Measurements from ENCODE around the gene FAM219A. TPM values are rescaled to one million over a fixed set of nuclear protein-coding genes. Genes with fewer than 3 reads are reported as not detected.

The FAM219A gene
- total RNA-seq, 2 experiments from 2014 or later = 6.5 to 12.7 TPM

- Histone ChIP-seq H3K4me2 (ENCODE audit: low read length) (no peak overlapping the region), H3K27ac (ENCODE audit: low read depth, low read length, poor library complexity, severe bottlenecking) (no peak overlapping the region), H2AFZ (ENCODE audit: low read length) (no peak overlapping the region), H3K36me3 (ENCODE audit: insufficient read depth, low read length) (no peaks in the 10 kb centered on the region; the same call in 1 of the 2 replicates), H3K4me3 (ENCODE audit: low read depth, low read length, poor library complexity, severe bottlenecking) (no peak overlapping the region), H3K79me2 (ENCODE audit: insufficient read depth, low read depth, low read length) (no peaks in the 10 kb centered on the region), H3K9me2 (ENCODE audit: insufficient read depth, low read length) (no peaks in the 10 kb centered on the region), H3K4me1 (ENCODE audit: insufficient read depth, low read length, poor library complexity, severe bottlenecking) (peaks cover 15% of the 10 kb centered on the region), H4K20me1 (ENCODE audit: insufficient read depth, low read length) (no peaks in the 10 kb centered on the region), H3K9me3 (ENCODE audit: low read length) (no peaks in the 10 kb centered on the region)
- no TSS peak for BruUV-seq (replicated peaks)
- DNase-seq (ENCODE audit: low spot score) = no peak
- ChIA-PET POLR2A (no interaction called here), CTCF (ENCODE audit: unreplicated experiment) (no interaction called here)
- TF ChIP-seq EZH2phosphoT487 (IDR thresholded peaks at IDR 0.05; ENCODE audit: borderline replicate concordance, low read depth, low read length) = no peak
- TF ChIP-seq CTCF (conservative IDR thresholded peaks at IDR 0.05; ENCODE audit: low read length) = no peak
- intact Hi-C loops (cut with micrococcal nuclease; ENCODE audit: unreplicated experiment) = no loop called here
Measured at GRCh38 chr9:34370970-34371880, 87.1 kb downstream of the FAM219A start.

DNA sequence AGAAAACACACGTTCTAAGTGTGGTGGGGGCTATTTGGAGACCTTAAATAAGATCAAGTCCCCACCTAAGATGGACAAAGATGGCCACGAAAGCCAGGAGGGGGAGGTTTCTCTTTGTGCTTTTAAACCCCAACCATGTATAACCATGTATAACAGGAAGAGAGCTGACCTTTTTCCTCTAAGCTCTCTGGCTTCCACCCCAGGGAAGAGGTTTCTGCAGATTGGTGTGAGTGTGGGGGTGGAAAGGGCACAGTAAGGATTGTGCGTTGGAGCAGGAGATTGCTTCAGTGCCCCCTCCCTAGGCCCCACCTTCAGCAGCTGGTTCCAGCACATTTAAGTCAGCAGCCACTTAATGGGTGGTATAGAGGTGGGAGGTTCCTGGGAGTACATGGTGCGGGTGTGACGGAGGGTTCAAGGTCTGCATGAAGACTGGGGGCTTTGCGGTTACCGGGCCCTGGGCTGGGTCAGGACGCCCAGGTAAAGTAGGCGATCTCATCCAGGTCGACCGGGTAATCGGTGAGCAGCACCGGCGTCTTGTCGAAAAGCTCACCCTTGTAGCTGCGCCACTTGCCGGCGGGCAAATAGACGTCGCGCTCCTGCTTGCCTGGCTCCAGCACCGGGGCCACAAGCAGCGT, 87.9 kb downstream of the FAM219A start:
- no peak for TF ChIP-seq EZH2phosphoT487 (IDR thresholded peaks at IDR 0.05; ENCODE audit: borderline replicate concordance, low read depth, low read length)
- TF ChIP-seq CTCF (conservative IDR thresholded peaks at IDR 0.05; ENCODE audit: low read length) = no peak
- POLR2A ChIA-PET = interaction anchor here (0.6 kb wide), 1 partner anchor 50 kb away, joined by 4 read pairs; no protein-coding TSS in a partner anchor
- Histone ChIP-seq H2AFZ (ENCODE audit: low read length) (no peak overlapping the region), H3K79me2 (ENCODE audit: insufficient read depth, low read depth, low read length) (no peaks in the 10 kb centered on the region), H3K4me2 (ENCODE audit: low read length) (no peak overlapping the region), H3K27ac (ENCODE audit: low read depth, low read length, poor library complexity, severe bottlenecking) (no peak overlapping the region), H3K4me3 (ENCODE audit: low read depth, low read length, poor library complexity, severe bottlenecking) (no peak overlapping the region), H4K20me1 (ENCODE audit: insufficient read depth, low read length) (no peaks in the 10 kb centered on the region), H3K36me3 (ENCODE audit: insufficient read depth, low read length) (no peaks in the 10 kb centered on the region; the same call in 1 of the 2 replicates), H3K9me3 (ENCODE audit: low read length) (no peaks in the 10 kb centered on the region), H3K4me1 (ENCODE audit: insufficient read depth, low read length, poor library complexity, severe bottlenecking) (peaks cover 7% of the 10 kb centered on the region), H3K9me2 (ENCODE audit: insufficient read depth, low read length) (no peaks in the 10 kb centered on the region)
- no TSS peak for BruUV-seq (replicated peaks)
- CTCF ChIA-PET (ENCODE audit: unreplicated experiment) = no interaction called here
- no peak for DNase-seq (ENCODE audit: low spot score)
- intact Hi-C loops (cut with micrococcal nuclease; ENCODE audit: unreplicated experiment) = no loop called here
